Activated naive CD8-positive, alpha-beta T cell treated with anti-CD3 and anti-CD28 coated beads for 36 hours (primary cell): ENCODE data around the gene ROR1. TPM values are rescaled to one million over a fixed set of nuclear protein-coding genes. Genes with fewer than 3 reads are reported as not detected.

Experiments used
- DNase-seq: peaks from one replicate; pipeline ENCODE4 v3.0.0; 2021
- H3K27ac Mint-ChIP-seq: one replicate; pipeline ENCODE4 v1.8.0; 2022; ENCODE audit warnings: mild to moderate bottlenecking, moderate library complexity, mixed read lengths
- H3K27me3 Mint-ChIP-seq: one replicate; pipeline ENCODE4 v1.8.0; 2022; ENCODE audit warnings: mild to moderate bottlenecking, mixed read lengths
- H3K36me3 Mint-ChIP-seq: one replicate; pipeline ENCODE4 v1.8.0; 2021; ENCODE audit warnings: mild to moderate bottlenecking, mixed read lengths
- H3K4me1 Mint-ChIP-seq: one replicate; pipeline ENCODE4 v1.8.0; 2021; ENCODE audit warnings: mixed read lengths
- H3K4me3 Mint-ChIP-seq: one replicate; pipeline ENCODE4 v1.8.0; 2022; ENCODE audit warnings: mild to moderate bottlenecking, moderate library complexity, mixed read lengths
- H3K9me3 Mint-ChIP-seq: one replicate; pipeline ENCODE4 v1.8.0; 2022; ENCODE audit warnings: mixed read lengths
- total RNA-seq, 2 experiments: library from RNA; stranded (reverse); gene quantifications; one replicate each; pipeline ENCODE4 v1.2.3, GENCODE V29; 2021

ROR1 gene
- total RNA-seq, 2 experiments from 2014 or later: not detected

DNA sequence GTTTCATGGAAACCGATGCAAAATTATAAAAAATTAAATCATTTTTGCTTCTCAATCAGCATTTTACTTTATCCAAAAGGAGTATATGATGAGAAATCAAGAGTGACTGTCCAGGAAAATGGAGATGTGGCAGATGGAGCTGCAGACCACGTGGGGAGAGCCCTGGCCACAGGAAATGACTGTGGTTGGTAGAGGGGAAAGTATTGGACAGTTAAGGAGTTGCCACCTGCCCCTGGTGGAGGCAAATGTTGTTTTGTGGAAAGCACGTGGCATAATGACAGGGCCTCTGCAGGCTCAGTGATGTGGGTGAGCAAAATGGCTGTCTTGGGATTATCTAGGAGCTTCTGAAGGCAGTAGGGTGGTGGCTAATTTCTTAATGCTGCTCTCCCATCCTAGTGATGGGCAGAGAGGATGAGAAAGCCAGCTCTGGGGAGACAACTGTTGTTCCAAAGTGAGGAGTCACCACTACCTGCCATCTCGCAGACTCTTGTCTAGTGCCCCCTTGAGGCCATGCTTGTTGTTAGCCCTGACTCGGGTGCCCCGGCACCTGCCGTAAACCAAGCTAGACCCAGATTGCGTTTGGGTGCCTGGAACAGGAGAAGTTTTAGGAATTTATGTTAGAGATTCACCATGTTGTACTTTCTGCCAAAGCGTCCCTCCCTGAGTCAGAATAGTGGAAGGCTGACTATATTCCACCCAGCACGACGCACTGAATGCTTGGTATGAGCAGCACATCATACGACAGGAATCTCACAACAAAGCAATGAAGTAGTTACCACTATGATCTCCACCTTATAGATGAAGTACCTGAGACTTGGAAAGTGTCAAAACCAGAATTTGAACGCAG, 144.0 kb downstream of the ROR1 start:
- DNase-seq: peak; percentile 17
- Mint-ChIP-seq H3K36me3 (no peaks in the 10 kb centered on the region), H3K27ac (no peak overlapping the region), H3K4me1 (no peaks in the 10 kb centered on the region), H3K9me3 (no peaks in the 10 kb centered on the region), H3K4me3 (no peak overlapping the region), H3K27me3 (no peaks in the 10 kb centered on the region)

DNA sequence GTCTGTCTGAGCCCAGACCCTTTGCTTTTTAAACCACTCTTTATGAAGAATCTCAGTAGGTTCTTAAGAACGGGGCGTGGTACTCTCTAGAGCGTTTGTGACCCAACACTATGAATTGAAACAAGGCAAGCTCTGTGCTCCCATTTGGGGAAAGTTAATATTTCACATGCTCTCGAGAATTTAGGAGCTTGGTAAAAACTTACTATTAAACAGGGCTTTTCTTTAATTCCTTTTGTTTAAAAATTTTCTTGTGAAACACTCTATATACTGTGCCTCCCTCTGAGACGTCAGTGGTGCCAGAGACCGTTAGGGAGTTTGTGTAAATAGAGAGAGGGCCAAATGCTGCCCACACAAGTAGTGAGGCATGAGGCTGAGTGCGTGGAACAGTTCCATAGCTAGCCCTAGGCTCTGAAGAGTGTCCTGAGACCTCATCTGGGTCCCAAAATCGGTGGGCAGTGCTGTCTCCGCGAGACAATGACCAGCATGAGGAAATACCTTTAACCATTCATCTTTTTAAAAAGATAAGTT, 144.7 kb downstream of the ROR1 start:
- Mint-ChIP-seq H3K27ac (no peak overlapping the region), H3K4me3 (no peak overlapping the region), H3K36me3 (no peaks in the 10 kb centered on the region), H3K9me3 (no peaks in the 10 kb centered on the region), H3K4me1 (no peaks in the 10 kb centered on the region), H3K27me3 (no peaks in the 10 kb centered on the region)
- no peak for DNase-seq

DNA sequence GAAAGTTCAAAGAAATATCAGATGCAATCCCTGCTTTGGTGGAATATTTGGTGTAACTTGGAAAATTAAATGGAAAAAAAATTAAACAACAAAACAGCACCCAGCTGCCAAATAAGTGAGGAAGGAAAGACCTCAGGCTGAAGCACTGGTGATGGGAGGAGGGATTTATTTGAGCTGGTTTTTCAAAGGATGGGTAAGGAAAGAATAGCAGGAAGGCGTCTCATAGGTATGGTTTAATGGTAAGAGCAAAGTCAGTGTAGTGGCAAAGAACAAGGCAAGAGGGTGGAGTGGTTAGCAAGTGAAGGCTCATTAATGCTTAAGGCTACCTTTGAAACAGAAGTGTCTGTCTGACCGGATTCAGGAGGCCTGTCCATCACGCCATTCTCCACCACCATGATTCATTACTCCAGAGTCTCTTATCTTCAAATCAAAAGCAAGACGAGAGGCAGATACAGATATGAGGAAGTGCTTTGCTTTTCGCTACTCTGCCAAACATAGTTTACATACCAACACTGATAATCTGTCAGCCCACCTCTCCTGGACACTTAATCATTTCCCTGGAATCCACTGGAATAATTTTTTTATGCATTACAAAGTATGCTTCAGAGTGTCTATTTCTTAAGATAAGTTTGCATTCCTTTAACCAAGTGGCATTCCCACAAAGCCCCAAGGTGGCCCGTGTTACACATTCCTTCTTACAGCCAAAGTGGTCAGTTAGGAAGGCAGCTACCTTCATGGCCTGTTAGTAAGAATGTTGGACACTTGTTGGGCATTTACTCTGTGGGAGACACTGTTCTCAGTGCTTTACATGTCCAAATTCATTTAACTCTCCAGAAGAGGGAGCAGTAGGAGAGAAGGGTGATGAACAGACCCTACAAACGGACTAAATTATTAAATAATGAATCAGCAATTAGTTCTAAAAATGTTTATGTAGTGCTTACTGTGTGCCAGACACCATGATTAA, 146.6 kb downstream of the ROR1 start:
- H3K27me3 Mint-ChIP-seq: no peaks in the 10 kb centered on the region
- H3K4me1 Mint-ChIP-seq: no peaks in the 10 kb centered on the region
- H3K9me3 Mint-ChIP-seq: no peaks in the 10 kb centered on the region
- no peak overlapping the region for H3K4me3 Mint-ChIP-seq
- H3K27ac Mint-ChIP-seq: no peak overlapping the region
- no peak for DNase-seq
- H3K36me3 Mint-ChIP-seq: no peaks in the 10 kb centered on the region

DNA sequence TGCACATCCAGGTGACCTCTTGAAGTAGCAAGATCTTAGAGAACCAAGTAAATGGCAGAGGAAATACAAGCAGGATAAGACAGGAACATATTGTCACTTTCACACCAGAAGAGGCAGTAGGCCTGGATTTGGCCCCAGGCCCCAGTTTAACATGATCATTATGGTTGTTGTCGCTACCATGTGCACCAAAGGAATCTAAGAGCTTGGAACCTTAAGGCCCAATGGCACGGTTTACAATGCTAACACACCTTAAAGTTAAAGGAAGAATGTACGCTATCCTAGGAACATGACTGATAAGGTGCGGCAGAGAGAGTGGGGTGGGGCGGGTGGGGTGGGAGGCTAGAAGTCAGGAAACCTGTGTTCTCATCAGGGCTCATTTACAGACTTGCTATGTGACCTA, 147.5 kb downstream of the ROR1 start:
- Mint-ChIP-seq H3K4me1 (no peaks in the 10 kb centered on the region), H3K36me3 (no peaks in the 10 kb centered on the region), H3K4me3 (no peak overlapping the region), H3K9me3 (no peaks in the 10 kb centered on the region), H3K27me3 (no peaks in the 10 kb centered on the region), H3K27ac (no peak overlapping the region)
- no peak for DNase-seq

DNA sequence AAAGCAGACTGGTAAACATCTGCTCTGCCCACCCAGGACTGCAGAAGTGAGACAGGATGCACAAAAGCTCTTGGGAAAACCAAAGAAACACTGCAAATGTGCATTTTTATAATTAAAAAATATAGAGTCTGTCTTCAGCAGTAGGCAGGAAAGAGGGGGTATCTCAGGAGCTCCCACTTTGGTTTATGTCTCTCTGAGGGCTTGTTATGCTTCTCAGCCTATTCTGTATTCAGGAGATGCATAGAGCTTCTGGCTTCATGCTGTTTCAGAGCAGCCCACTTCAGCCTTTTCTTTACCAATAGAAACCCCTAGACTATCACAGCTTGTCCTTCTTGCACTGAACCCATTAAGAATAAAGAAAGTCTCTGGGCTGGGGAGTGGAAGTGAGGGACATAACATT, 148.0 kb downstream of the ROR1 start:
- H3K27me3 Mint-ChIP-seq: no peaks in the 10 kb centered on the region
- no peaks in the 10 kb centered on the region for H3K4me1 Mint-ChIP-seq
- DNase-seq: no peak
- H3K36me3 Mint-ChIP-seq: no peaks in the 10 kb centered on the region
- no peak overlapping the region for H3K27ac Mint-ChIP-seq
- H3K4me3 Mint-ChIP-seq: no peak overlapping the region
- H3K9me3 Mint-ChIP-seq: no peaks in the 10 kb centered on the region

DNA sequence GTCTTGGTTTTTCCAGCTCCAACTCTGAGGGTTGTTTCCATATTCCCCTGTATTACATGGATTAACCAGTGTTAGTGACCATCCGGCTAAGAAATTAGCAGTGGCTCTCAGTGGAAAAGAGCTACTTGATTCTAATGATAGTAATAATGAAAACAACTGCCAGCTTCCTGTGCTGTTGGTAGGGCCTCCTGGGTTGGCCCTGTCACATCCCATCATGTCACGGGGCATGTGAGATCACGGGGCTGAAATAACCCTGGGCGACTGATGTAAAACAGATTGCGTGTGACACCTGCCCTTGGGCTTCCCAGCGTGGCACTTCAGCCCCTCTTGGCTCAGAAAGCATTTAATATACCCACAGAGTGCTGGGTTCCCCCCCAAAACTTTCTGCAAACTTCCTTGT, 149.0 kb downstream of the ROR1 start:
- Mint-ChIP-seq H3K9me3 (no peaks in the 10 kb centered on the region), H3K27me3 (no peaks in the 10 kb centered on the region), H3K36me3 (no peaks in the 10 kb centered on the region), H3K4me1 (no peaks in the 10 kb centered on the region), H3K27ac (no peak overlapping the region), H3K4me3 (no peak overlapping the region)
- no peak for DNase-seq

DNA sequence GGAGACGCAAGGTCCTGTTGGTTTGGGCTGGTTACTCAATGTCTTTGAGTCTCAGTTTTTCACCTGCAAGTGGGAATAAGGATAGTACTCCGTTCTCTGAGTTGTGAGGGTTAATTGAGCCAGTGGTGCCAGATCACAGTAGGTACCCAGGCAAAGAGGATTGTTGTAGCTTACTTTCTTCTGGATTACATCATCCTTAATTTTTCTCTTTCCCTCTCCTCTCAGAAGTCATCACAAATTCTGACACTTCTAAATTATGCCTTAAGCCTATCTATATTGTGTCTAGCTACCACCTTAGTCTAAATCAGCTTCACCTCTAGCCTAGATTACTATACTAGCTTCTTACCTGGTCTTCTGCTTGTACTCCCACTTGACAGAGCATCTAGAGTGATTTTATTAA, 149.5 kb downstream of the ROR1 start:
- H3K27ac Mint-ChIP-seq: no peak overlapping the region
- no peak overlapping the region for H3K4me3 Mint-ChIP-seq
- H3K36me3 Mint-ChIP-seq: no peaks in the 10 kb centered on the region
- H3K27me3 Mint-ChIP-seq: no peaks in the 10 kb centered on the region
- H3K9me3 Mint-ChIP-seq: no peaks in the 10 kb centered on the region
- no peaks in the 10 kb centered on the region for H3K4me1 Mint-ChIP-seq
- no peak for DNase-seq

DNA sequence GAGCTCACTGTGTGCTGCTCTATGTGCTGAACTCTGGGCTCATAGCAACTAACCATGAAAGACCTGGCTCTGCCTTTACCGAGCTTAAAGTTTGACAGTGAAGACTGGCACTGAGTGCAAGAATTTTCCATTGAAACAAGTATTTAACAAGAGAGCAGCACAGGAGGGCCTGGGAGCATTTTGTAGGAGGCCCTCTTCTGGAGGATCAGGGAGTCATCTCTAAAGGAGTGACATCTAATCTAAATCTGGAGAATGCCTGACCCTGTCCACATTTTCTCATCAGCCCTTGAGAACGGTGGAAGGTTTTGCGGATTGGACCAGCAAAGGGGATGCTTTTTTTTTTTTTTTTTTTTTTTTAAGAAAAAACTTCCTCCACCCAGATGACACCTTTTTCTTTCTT, 150.8 kb downstream of the ROR1 start:
- Mint-ChIP-seq H3K36me3 (no peaks in the 10 kb centered on the region), H3K9me3 (no peaks in the 10 kb centered on the region), H3K27me3 (no peaks in the 10 kb centered on the region), H3K4me3 (no peak overlapping the region), H3K4me1 (no peaks in the 10 kb centered on the region), H3K27ac (no peak overlapping the region)
- no peak for DNase-seq

DNA sequence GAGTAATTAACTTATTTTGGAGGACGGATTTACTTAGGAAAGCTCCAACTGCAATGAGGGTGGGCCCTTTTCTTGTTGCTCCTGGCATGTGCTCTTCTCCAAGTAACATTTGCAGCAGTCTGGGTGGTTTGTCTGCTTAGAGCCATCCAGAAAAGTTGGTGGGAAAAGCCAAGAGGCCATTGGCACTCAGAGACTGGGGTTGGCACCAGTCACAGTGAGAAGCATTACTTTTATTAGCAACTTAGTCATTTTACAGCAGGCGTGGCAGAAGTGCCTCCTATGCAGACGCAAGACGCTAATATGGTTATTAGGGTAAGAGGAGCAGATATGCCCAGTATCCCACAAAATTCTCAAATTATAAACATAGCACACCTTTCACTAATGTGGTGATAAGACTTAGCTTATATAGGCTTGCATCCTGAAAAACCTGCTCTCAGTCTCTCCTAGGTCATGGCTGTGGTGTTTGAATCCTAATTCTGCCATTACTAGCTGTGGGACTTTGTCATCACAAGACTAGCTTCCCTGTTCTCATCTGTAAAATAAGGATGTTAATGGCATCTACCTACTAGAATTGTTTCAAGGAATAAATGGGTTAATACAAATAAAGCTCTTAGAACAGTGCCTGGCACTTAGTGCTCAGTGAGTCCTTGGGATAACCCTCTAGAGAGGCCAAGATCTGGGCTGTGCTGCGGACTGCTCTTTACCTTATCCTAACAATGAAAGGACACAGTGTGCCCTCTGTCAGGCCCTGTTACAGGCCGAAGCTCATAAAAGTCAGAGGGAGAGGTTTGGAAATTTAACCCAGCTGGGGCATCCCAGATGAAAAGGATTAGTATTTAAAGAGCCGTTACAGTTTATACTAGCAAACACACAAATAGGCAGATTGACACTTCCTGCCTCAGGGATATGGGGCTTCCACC, 154.6 kb downstream of the ROR1 start:
- H3K27ac Mint-ChIP-seq: no peak overlapping the region
- H3K27me3 Mint-ChIP-seq: no peaks in the 10 kb centered on the region
- H3K9me3 Mint-ChIP-seq: no peaks in the 10 kb centered on the region
- H3K36me3 Mint-ChIP-seq: no peaks in the 10 kb centered on the region
- no peak for DNase-seq
- H3K4me1 Mint-ChIP-seq: no peaks in the 10 kb centered on the region
- H3K4me3 Mint-ChIP-seq: no peak overlapping the region

DNA sequence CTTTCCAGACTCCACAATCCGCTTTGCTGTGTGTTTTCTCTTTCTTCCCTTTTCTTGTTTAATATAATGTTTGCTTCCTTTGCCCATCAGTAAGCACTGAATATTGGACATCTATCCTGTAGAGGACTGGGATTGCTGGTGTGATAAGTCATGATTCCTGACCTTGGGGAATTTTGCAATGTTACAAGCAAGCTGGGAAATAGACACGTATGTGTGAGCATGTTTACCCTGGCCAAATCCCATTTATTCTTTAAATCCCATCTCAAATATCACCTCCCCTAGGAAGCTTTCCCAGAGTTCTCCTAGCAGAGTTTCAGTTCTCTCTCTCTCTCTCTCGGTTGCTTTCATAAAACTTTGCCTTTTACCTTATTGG, 155.3 kb downstream of the ROR1 start:
- no peaks in the 10 kb centered on the region for H3K36me3 Mint-ChIP-seq
- no peak overlapping the region for H3K27ac Mint-ChIP-seq
- no peak overlapping the region for H3K4me3 Mint-ChIP-seq
- no peaks in the 10 kb centered on the region for H3K4me1 Mint-ChIP-seq
- no peak for DNase-seq
- no peaks in the 10 kb centered on the region for H3K9me3 Mint-ChIP-seq
- H3K27me3 Mint-ChIP-seq: no peaks in the 10 kb centered on the region

DNA sequence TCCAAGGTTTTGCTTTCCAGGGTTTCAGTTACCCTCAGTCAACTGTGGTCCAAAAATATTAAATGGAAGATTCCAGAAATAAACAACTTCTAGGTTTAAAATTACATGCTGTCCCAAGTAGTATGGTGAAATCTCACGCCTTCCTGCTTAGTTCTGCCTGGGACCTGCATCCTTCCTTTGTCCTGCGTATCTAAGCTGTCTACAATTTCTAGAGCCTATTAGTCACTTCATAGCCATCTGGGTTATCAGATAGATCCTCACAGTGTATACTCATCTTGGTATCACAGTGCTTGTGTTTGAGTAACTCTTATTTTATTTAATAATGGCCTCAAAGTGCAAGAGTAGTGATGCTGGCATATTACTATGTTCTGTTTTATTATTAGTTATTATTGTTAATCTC, 157.7 kb downstream of the ROR1 start:
- Mint-ChIP-seq H3K4me1 (peaks cover 2% of the 10 kb centered on the region), H3K27me3 (no peaks in the 10 kb centered on the region), H3K27ac (no peak overlapping the region), H3K9me3 (no peaks in the 10 kb centered on the region), H3K4me3 (no peak overlapping the region), H3K36me3 (no peaks in the 10 kb centered on the region)
- no peak for DNase-seq

DNA sequence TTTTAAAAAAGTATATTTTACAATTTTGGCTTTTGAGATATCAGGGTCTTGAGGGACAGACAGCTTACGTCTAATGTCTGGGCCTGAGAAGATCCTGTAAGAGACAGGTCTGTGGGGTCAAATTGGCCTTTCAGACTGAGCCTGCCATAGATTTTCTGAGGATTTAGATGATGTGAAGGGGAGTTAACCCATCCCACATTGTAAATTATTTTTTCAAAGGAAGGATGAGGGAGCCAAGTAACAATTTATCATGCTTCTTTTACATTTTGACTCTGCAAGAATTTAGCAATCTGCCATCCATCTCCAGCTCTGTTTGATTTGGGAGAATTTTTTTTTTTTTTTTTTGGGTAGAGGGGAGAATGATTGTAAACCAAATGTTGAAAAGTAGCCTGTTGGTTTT, 160.9 kb downstream of the ROR1 start:
- Mint-ChIP-seq H3K27me3 (no peaks in the 10 kb centered on the region), H3K27ac (no peak overlapping the region), H3K4me3 (no peak overlapping the region), H3K9me3 (no peaks in the 10 kb centered on the region), H3K4me1 (peaks cover 2% of the 10 kb centered on the region), H3K36me3 (no peaks in the 10 kb centered on the region)
- no peak for DNase-seq

DNA sequence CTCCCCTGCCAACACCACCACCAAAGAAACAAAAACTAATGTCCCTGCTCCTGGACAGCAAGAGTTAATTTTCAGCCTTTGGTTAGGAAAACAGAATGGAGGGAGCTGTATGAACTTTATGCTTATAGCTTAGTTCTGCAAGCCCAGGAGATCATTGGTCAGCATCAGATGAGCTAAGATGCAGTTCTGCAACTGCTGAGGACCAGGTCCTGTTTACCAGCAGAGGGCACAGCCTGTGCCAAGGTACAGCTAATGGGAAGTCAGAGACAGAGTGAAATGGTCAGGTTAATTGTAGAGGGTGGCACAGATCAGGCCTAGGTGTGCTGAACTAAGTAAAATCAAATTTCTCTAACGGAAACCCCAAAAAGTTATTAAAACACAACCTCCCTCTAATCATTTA, 161.3 kb downstream of the ROR1 start:
- H3K9me3 Mint-ChIP-seq: no peaks in the 10 kb centered on the region
- no peak overlapping the region for H3K4me3 Mint-ChIP-seq
- H3K27ac Mint-ChIP-seq: no peak overlapping the region
- H3K4me1 Mint-ChIP-seq: peaks cover 2% of the 10 kb centered on the region
- no peaks in the 10 kb centered on the region for H3K27me3 Mint-ChIP-seq
- H3K36me3 Mint-ChIP-seq: no peaks in the 10 kb centered on the region
- DNase-seq: no peak

DNA sequence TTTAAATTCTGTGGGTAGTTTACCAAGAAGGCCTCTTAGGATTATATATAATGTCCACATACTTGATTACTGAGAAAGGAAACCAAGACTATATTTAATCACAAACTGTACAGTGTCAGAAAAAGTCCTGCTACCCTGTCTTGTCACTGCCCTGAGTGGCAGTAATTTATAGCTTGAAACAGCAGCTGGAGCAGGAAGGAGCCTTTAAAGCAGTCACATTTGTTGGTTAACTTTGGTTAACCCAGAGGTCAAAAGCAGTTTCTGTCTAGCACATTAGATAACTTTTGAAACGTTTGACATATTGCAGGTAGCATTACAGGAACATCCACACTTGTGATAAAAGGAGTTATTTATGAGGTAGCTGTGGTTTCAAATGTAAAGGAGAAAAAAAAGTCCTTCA, 161.7 kb downstream of the ROR1 start:
- no peak for DNase-seq
- Mint-ChIP-seq H3K36me3 (no peaks in the 10 kb centered on the region), H3K4me1 (peaks cover 2% of the 10 kb centered on the region), H3K27me3 (no peaks in the 10 kb centered on the region), H3K4me3 (no peak overlapping the region), H3K9me3 (no peaks in the 10 kb centered on the region), H3K27ac (no peak overlapping the region)

DNA sequence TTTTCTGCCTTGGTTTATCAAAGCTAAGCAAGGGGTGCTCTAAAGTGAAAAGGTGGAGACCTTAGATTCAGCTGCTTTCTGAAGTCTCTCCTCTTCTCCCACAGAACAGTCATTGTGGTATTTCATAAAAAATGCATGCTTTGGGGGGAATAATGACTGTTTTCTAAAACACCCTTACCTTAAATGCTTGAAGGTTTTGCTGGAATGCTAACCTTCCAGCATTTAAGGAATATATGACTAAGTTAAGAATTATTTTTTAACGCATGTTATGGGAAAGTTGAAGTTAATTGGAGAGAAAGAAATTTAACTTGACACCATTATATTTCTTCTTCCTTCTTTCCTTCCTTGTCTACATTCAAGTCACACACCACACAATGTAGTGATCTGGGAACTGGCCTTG, 162.5 kb downstream of the ROR1 start:
- Mint-ChIP-seq H3K4me3 (no peak overlapping the region), H3K9me3 (no peaks in the 10 kb centered on the region), H3K27me3 (no peaks in the 10 kb centered on the region)

More for the DNA sequence above, 162.5 kb downstream of the ROR1 start:
- Mint-ChIP-seq H3K36me3 (no peaks in the 10 kb centered on the region), H3K27ac (no peak overlapping the region), H3K4me1 (peaks cover 2% of the 10 kb centered on the region)
- no peak for DNase-seq
